WTC11 (cell line): ENCODE data around the gene NELFA. TPM values are rescaled to one million over a fixed set of nuclear protein-coding genes. Genes with fewer than 3 reads are reported as not detected.

ENCODE experiments used
- ATAC-seq: fragments of 200-7000 bp; cut with Tn5 transposase; 2 replicates; pipeline ENCODE4 v1.10.0; 2021; ENCODE audit warnings: mild to moderate bottlenecking, moderate library complexity
- CTCF ChIA-PET: fragments of 300-600 bp; sonication (Branson Sonifier 250); formaldehyde crosslinking; loops from one replicate; lab custom pipeline; 2021; ENCODE audit warnings: antibody characterized with exemption; lab: Charles Lee
- POLR2A ChIA-PET: fragments of 350-600 bp; sonication (Branson Sonifier 250); formaldehyde crosslinking; loops from one replicate; lab custom pipeline; 2021; ENCODE audit warnings: antibody characterized with exemption; lab: Charles Lee
- DNase-seq: peaks from one replicate; pipeline ENCODE4 v3.0.0; 2021; ENCODE audit warnings: low spot score
- H3K27ac Mint-ChIP-seq: 2 replicates; pipeline ENCODE4 v1.8.0; 2021; ENCODE audit warnings: mixed read lengths
- H3K27me3 Mint-ChIP-seq: 2 replicates; pipeline ENCODE4 v1.8.0; 2021; ENCODE audit warnings: low read depth, mild to moderate bottlenecking, moderate library complexity, mixed read lengths
- H3K36me3 Mint-ChIP-seq: 2 replicates; pipeline ENCODE4 v1.8.0; 2021; ENCODE audit warnings: mixed read lengths
- H3K4me1 Mint-ChIP-seq: 2 replicates; pipeline ENCODE4 v1.8.0; 2022; ENCODE audit warnings: mixed read lengths
- H3K4me3 Mint-ChIP-seq: 2 replicates; pipeline ENCODE4 v1.8.0; 2021; ENCODE audit warnings: mild to moderate bottlenecking, moderate library complexity, mixed read lengths
- H3K9me3 Mint-ChIP-seq: 2 replicates; pipeline ENCODE4 v1.8.0; 2021; ENCODE audit warnings: mixed read lengths
- ESRRA ChIP-seq: sonication (generic); formaldehyde crosslinking; IDR thresholded peaks from 2 replicates; pipeline ENCODE4 v1.8.1; 2022; ENCODE audit warnings: mild to moderate bottlenecking, missing genetic modification reagents, borderline replicate concordance
- FOXP1 ChIP-seq: sonication (generic); formaldehyde crosslinking; IDR thresholded peaks from 2 replicates; pipeline ENCODE4 v1.8.0; 2022; ENCODE audit warnings: missing genetic modification reagents, mild to moderate bottlenecking, moderate library complexity, borderline replicate concordance
- MXD4 ChIP-seq: fragments of 250-450 bp; sonication (Bioruptor Pico); IDR thresholded peaks from 2 replicates; pipeline ENCODE4 v1.8.0; 2021; ENCODE audit warnings: mild to moderate bottlenecking, moderate library complexity, borderline replicate concordance
- PRRX2 ChIP-seq: fragments of 250-450 bp; sonication (Bioruptor Pico); IDR thresholded peaks from 2 replicates; pipeline ENCODE4 v1.8.0; 2021; ENCODE audit warnings: mild to moderate bottlenecking
- RORB ChIP-seq: fragments of 250-450 bp; sonication (Bioruptor Pico); IDR thresholded peaks from 2 replicates; pipeline ENCODE4 v1.9.0; 2021; ENCODE audit warnings: mild to moderate bottlenecking
- SMAD3 ChIP-seq: sonication (generic); formaldehyde crosslinking; IDR thresholded peaks from 2 replicates; pipeline ENCODE4 v1.8.0; 2022; ENCODE audit warnings: missing genetic modification reagents, mild to moderate bottlenecking, borderline replicate concordance
- ZNF232 ChIP-seq: sonication (generic); formaldehyde crosslinking; IDR thresholded peaks from 2 replicates; pipeline ENCODE4 v1.8.0; 2022; ENCODE audit warnings: mild to moderate bottlenecking, missing genetic modification reagents
- total RNA-seq: library from RNA; stranded (reverse); gene quantifications from 3 replicates; pipeline ENCODE4 v1.2.3, GENCODE V29; 2021
- TF ChIP-seq, protein P1 (sequence below): sonication (generic); formaldehyde crosslinking; IDR thresholded peaks from 2 replicates; pipeline ENCODE4 v1.8.1; 2022; ENCODE audit warnings: mild to moderate bottlenecking, missing genetic modification reagents, moderate library complexity, borderline replicate concordance
- TF ChIP-seq, protein P2 (sequence below): sonication (generic); formaldehyde crosslinking; IDR thresholded peaks from 2 replicates; pipeline ENCODE4 v1.8.1; 2023; ENCODE audit warnings: mild to moderate bottlenecking, missing genetic modification reagents, moderate library complexity
- TF ChIP-seq, protein P3 (sequence below): fragments of 250-450 bp; sonication (Bioruptor Pico); IDR thresholded peaks from 2 replicates; pipeline ENCODE4 v1.8.0; 2021; ENCODE audit warnings: mild to moderate bottlenecking
- TF ChIP-seq, protein P4 (sequence below): sonication (generic); formaldehyde crosslinking; IDR thresholded peaks from 2 replicates; pipeline ENCODE4 v1.8.0; 2023; ENCODE audit warnings: missing genetic modification reagents
- TF ChIP-seq, protein P5 (sequence below): sonication (generic); formaldehyde crosslinking; IDR thresholded peaks from 2 replicates; pipeline ENCODE4 v1.8.1; 2022; ENCODE audit warnings: missing genetic modification reagents, borderline replicate concordance
- TF ChIP-seq, protein P6 (sequence below): sonication (generic); formaldehyde crosslinking; IDR thresholded peaks from 2 replicates; pipeline ENCODE4 v1.8.1; 2023; ENCODE audit warnings: mild to moderate bottlenecking, moderate library complexity, missing genetic modification reagents
- TF ChIP-seq, protein P7 (sequence below): sonication (generic); formaldehyde crosslinking; IDR thresholded peaks from 2 replicates; pipeline ENCODE4 v1.8.0; 2022; ENCODE audit warnings: mild to moderate bottlenecking, missing genetic modification reagents
- TF ChIP-seq, protein P8 (sequence below): sonication (generic); formaldehyde crosslinking; IDR thresholded peaks from 2 replicates; pipeline ENCODE4 v1.8.1; 2022; ENCODE audit warnings: low read depth, missing genetic modification reagents, borderline replicate concordance

Gene NELFA
- total RNA-seq, 1 experiment from 2014 or later: 72.6 TPM

DNA sequence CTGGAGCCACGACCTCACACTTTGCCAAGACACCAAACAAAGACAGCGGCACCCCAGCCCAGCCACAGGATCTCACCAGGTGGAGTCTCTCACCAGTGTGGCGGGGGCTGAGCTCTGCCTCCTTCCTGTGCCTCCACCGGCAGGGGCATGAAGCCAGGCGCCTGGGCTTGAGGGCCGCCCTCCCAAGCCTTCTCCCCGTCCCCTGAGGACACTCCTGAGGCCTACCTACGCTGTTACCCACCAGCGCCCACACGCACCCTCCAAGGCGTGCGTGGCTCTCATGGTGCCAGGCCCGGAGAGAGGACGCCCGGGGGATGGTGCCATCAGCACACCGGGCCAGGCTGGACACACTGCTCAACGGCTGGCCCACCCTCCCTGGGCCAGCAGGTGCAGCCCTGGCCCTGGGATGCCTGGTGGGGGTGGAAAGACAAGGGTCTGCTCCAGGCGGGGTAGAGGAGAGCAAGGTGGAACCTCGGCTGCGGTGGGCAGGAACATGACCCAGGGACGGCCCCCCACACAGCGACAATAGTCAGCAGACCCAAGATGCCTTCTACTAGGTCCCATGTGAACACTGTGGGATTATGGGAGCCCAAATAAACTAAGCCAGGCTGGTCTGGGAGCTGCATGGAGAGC lies 22.1 kb downstream of the NELFA start (continued):
- TF ChIP-seq PRRX2 (CRISPR knock-in tag) (no peak), FOXP1 (CRISPR knock-in tag) (no peak), RORB (CRISPR knock-in tag) (no peak)

DNA sequence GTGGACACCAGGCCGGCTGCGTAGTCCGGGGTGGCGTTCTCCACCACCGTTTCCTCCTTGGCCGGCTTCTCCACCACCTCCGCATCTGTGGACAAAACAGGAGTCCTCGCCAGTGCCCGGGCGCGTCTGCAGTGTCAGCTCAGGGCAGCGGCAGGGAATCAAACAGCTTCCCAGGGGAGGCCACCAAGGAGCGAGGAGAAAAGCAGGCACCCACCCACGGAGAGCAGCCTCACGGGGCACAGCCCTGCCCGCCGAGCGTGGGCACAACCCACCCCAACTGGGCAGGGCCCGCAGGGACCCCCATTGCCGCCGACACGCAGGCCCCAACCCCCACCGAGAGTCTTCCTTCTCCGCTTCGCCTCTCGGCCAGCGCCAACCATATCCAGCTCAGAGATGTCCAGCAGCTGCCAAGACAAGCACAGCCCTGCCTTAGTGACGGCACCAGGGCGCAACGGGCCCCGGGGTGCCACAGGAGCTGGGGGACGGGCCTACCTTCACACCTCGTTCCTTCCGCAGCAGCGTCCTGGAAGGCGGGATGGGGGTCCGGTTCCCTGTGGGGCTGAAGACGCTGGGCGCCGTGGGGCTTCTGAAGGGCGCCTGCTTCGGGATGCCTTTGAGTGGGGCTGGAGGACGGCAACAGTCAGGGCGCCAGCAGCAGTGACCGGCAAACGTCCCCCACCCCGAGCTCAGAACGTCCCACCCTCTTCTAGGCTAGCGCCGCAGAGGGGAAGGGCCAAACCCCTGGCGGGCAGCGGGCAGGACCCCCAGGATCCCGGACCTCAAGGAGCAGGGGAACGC lies 22.8 kb downstream of the NELFA start:
- Mint-ChIP-seq H3K9me3 (no peaks in the 10 kb centered on the region), H3K4me1 (0 out of 2 replicates have a peak, but pooled peaks cover 4% of the 10 kb centered on the region), H3K36me3 (peaks cover 36% of the 10 kb centered on the region), H3K4me3 (no peak overlapping the region), H3K27ac (no peak overlapping the region), H3K27me3 (no peaks in the 10 kb centered on the region)
- TF ChIP-seq, protein P1, sequence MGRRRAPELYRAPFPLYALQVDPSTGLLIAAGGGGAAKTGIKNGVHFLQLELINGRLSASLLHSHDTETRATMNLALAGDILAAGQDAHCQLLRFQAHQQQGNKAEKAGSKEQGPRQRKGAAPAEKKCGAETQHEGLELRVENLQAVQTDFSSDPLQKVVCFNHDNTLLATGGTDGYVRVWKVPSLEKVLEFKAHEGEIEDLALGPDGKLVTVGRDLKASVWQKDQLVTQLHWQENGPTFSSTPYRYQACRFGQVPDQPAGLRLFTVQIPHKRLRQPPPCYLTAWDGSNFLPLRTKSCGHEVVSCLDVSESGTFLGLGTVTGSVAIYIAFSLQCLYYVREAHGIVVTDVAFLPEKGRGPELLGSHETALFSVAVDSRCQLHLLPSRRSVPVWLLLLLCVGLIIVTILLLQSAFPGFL (CRISPR knock-in tag): no peak
- no peak for TF ChIP-seq ESRRA (CRISPR knock-in tag)
- TF ChIP-seq, protein P2, sequence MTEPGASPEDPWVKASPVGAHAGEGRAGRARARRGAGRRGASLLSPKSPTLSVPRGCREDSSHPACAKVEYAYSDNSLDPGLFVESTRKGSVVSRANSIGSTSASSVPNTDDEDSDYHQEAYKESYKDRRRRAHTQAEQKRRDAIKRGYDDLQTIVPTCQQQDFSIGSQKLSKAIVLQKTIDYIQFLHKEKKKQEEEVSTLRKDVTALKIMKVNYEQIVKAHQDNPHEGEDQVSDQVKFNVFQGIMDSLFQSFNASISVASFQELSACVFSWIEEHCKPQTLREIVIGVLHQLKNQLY: no peak
- TF ChIP-seq ZNF232 (CRISPR knock-in tag): no peak
- TF ChIP-seq MXD4 (CRISPR knock-in tag): no peak
- TF ChIP-seq, protein P3, sequence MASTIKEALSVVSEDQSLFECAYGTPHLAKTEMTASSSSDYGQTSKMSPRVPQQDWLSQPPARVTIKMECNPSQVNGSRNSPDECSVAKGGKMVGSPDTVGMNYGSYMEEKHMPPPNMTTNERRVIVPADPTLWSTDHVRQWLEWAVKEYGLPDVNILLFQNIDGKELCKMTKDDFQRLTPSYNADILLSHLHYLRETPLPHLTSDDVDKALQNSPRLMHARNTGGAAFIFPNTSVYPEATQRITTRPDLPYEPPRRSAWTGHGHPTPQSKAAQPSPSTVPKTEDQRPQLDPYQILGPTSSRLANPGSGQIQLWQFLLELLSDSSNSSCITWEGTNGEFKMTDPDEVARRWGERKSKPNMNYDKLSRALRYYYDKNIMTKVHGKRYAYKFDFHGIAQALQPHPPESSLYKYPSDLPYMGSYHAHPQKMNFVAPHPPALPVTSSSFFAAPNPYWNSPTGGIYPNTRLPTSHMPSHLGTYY: no peak
- TF ChIP-seq, protein P4, sequence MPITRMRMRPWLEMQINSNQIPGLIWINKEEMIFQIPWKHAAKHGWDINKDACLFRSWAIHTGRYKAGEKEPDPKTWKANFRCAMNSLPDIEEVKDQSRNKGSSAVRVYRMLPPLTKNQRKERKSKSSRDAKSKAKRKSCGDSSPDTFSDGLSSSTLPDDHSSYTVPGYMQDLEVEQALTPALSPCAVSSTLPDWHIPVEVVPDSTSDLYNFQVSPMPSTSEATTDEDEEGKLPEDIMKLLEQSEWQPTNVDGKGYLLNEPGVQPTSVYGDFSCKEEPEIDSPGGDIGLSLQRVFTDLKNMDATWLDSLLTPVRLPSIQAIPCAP (CRISPR knock-in tag): no peak
- no peak for TF ChIP-seq SMAD3 (CRISPR knock-in tag)
- TF ChIP-seq, protein P5, sequence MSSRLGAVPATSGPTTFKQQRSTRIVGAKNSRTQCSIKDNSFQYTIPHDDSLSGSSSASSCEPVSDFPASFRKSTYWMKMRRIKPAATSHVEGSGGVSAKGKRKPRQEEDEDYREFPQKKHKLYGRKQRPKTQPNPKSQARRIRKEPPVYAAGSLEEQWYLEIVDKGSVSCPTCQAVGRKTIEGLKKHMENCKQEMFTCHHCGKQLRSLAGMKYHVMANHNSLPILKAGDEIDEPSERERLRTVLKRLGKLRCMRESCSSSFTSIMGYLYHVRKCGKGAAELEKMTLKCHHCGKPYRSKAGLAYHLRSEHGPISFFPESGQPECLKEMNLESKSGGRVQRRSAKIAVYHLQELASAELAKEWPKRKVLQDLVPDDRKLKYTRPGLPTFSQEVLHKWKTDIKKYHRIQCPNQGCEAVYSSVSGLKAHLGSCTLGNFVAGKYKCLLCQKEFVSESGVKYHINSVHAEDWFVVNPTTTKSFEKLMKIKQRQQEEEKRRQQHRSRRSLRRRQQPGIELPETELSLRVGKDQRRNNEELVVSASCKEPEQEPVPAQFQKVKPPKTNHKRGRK (CRISPR knock-in tag): no peak
- TF ChIP-seq, protein P6, sequence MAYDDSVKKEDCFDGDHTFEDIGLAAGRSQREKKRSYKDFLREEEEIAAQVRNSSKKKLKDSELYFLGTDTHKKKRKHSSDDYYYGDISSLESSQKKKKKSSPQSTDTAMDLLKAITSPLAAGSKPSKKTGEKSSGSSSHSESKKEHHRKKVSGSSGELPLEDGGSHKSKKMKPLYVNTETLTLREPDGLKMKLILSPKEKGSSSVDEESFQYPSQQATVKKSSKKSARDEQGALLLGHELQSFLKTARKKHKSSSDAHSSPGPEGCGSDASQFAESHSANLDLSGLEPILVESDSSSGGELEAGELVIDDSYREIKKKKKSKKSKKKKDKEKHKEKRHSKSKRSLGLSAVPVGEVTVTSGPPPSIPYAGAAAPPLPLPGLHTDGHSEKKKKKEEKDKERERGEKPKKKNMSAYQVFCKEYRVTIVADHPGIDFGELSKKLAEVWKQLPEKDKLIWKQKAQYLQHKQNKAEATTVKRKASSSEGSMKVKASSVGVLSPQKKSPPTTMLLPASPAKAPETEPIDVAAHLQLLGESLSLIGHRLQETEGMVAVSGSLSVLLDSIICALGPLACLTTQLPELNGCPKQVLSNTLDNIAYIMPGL (CRISPR knock-in tag): no peak
- TF ChIP-seq, protein P7, sequence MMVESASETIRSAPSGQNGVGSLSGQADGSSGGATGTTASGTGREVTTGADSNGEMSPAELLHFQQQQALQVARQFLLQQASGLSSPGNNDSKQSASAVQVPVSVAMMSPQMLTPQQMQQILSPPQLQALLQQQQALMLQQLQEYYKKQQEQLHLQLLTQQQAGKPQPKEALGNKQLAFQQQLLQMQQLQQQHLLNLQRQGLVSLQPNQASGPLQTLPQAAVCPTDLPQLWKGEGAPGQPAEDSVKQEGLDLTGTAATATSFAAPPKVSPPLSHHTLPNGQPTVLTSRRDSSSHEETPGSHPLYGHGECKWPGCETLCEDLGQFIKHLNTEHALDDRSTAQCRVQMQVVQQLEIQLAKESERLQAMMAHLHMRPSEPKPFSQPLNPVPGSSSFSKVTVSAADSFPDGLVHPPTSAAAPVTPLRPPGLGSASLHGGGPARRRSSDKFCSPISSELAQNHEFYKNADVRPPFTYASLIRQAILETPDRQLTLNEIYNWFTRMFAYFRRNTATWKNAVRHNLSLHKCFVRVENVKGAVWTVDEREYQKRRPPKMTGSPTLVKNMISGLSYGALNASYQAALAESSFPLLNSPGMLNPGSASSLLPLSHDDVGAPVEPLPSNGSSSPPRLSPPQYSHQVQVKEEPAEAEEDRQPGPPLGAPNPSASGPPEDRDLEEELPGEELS (CRISPR knock-in tag): no peak
- TF ChIP-seq, protein P8, sequence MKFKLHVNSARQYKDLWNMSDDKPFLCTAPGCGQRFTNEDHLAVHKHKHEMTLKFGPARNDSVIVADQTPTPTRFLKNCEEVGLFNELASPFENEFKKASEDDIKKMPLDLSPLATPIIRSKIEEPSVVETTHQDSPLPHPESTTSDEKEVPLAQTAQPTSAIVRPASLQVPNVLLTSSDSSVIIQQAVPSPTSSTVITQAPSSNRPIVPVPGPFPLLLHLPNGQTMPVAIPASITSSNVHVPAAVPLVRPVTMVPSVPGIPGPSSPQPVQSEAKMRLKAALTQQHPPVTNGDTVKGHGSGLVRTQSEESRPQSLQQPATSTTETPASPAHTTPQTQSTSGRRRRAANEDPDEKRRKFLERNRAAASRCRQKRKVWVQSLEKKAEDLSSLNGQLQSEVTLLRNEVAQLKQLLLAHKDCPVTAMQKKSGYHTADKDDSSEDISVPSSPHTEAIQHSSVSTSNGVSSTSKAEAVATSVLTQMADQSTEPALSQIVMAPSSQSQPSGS (CRISPR knock-in tag): no peak
- DNase-seq (no peak), ATAC-seq (no peak)
- POLR2A ChIA-PET: no interaction called here
- CTCF ChIA-PET: no interaction called here
